Lower leg skin (tissue), 3 donors: ENCODE data around the gene KLHDC4.

Experiments used
- POLR2A ChIP-seq, 2 donors: fragments of 450-650 bp; IDR thresholded peaks; one replicate each; pipeline ENCODE4 v1.6.1; 2016 to 2017; ENCODE audit warnings: antibody characterized with exemption in 2 of 2, mild to moderate bottlenecking in 1 of 2, moderate library complexity in 1 of 2
- TF ChIP-seq, protein P1 (sequence below), 3 donors: fragments of 450-650 bp; IDR thresholded peaks; one replicate each; pipeline ENCODE4 v1.5.1; 2016; ENCODE audit warnings: antibody characterized with exemption in 3 of 3, mild to moderate bottlenecking in 3 of 3, moderate library complexity in 2 of 3

DNA sequence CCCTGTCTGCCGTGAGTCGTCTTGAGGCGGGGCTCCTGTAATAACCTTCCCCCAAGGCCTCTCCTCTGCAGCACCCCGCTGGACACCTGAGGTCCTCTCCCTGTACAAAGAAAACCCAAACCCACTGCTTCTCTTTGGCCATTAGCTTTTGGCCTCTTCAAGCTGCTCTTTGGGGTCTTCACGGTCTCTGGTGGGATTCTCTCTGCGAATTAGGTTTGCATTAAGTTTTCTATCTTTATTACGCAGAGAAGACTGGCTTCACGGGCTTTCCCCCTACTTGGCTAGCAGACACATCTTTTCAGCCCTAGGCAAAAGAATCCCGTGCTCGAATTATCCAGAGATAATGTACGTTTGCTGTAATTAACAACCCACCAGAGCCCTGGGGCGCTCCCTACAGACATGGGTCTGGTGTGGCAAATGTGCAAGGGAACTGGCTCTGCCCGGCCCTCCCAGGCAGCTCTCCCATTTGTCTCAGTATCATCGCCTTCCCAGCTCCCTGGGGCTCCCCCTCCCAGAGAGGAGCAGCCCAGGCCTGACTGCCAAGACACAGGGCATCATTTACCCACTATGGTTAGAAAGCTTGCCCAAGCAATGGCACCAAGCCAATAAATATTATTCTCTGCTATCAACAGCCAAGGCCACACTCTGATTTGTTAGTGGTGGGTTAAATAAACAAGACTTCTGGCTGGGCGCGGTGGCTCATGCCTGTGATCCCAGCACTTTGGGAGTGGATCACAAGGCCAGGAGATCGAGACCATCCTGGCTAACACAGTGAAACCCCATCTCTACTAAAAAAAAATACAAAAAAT, 24.7 kb upstream of the KLHDC4 start:
- TF ChIP-seq, protein P1, sequence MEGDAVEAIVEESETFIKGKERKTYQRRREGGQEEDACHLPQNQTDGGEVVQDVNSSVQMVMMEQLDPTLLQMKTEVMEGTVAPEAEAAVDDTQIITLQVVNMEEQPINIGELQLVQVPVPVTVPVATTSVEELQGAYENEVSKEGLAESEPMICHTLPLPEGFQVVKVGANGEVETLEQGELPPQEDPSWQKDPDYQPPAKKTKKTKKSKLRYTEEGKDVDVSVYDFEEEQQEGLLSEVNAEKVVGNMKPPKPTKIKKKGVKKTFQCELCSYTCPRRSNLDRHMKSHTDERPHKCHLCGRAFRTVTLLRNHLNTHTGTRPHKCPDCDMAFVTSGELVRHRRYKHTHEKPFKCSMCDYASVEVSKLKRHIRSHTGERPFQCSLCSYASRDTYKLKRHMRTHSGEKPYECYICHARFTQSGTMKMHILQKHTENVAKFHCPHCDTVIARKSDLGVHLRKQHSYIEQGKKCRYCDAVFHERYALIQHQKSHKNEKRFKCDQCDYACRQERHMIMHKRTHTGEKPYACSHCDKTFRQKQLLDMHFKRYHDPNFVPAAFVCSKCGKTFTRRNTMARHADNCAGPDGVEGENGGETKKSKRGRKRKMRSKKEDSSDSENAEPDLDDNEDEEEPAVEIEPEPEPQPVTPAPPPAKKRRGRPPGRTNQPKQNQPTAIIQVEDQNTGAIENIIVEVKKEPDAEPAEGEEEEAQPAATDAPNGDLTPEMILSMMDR (IDR thresholded peaks at IDR 0.05), result no peak
- TF ChIP-seq POLR2A (IDR thresholded peaks at IDR 0.05), result no peak
